Neural cell (in vitro differentiated cells): Measurements from ENCODE around the gene ZDHHC7. TPM values are rescaled to one million over a fixed set of nuclear protein-coding genes. Genes with fewer than 3 reads are reported as not detected.

ENCODE experiments used
- H2AFZ ChIP-seq: fragments of 200-600, 300-800 bp; sonication (generic), shearing (Covaris generic); 2 replicates; pipeline ENCODE4 v1.6.0; 2014; ENCODE audit warnings: low read depth, mild to moderate bottlenecking, antibody characterized with exemption, low read length, moderate library complexity
- H3F3A ChIP-seq: fragments of 200-600 bp; shearing (Covaris generic); 2 replicates; pipeline ENCODE4 v1.6.1; 2016; ENCODE audit warnings: mild to moderate bottlenecking, moderate library complexity, mixed read lengths, antibody characterized with exemption, low read length; ENCODE audit not compliant: insufficient read depth, poor library complexity, severe bottlenecking
- H3K27ac ChIP-seq: fragments of 200-600, 300-800 bp; sonication (generic), shearing (Covaris generic); 2 replicates; pipeline ENCODE4 v1.5.1; 2014; ENCODE audit warnings: mild to moderate bottlenecking, low read length, moderate library complexity
- H3K27me3 ChIP-seq: fragments of 300-800, 200-600 bp; sonication (generic), shearing (Covaris generic); 2 replicates; pipeline ENCODE4 v1.6.0; 2014; ENCODE audit warnings: mild to moderate bottlenecking, low read depth, low read length, moderate library complexity; ENCODE audit not compliant: insufficient read depth
- H3K36me3 ChIP-seq: fragments of 300-800, 200-600 bp; sonication (generic), shearing (Covaris generic); 2 replicates; pipeline ENCODE4 v1.5.1; 2014; ENCODE audit warnings: mild to moderate bottlenecking, antibody characterized with exemption, low read length, moderate library complexity; ENCODE audit not compliant: insufficient read depth
- H3K4me2 ChIP-seq: fragments of 300-800, 200-600 bp; sonication (generic), shearing (Covaris generic); 2 replicates; pipeline ENCODE4 v1.6.0; 2014; ENCODE audit warnings: mild to moderate bottlenecking, low read length
- H3K4me3 ChIP-seq: fragments of 300-800, 200-600 bp; sonication (generic), shearing (Covaris generic); 2 replicates; pipeline ENCODE4 v1.5.1; 2014; ENCODE audit warnings: mild to moderate bottlenecking, low read length, moderate library complexity
- H3K79me2 ChIP-seq: fragments of 200-600 bp; shearing (Covaris generic); replicated peaks from 2 replicates; pipeline ENCODE4 v1.6.0; 2014; ENCODE audit warnings: mild to moderate bottlenecking, low read length, moderate library complexity; ENCODE audit not compliant: insufficient read depth
- H3K9ac ChIP-seq: fragments of 300-800, 200-600 bp; sonication (generic), shearing (Covaris generic); 2 replicates; pipeline ENCODE4 v1.6.1; 2016; ENCODE audit warnings: mild to moderate bottlenecking, low read length, mixed read lengths
- H3K9me2 ChIP-seq: fragments of 200-600 bp; shearing (Covaris generic); 2 replicates; pipeline ENCODE4 v1.6.1; 2016; ENCODE audit warnings: mild to moderate bottlenecking, low read length, mixed read lengths; ENCODE audit not compliant: insufficient read depth
- H3K9me3 ChIP-seq: fragments of 200-600, 300-800 bp; sonication (generic), shearing (Covaris generic); 2 replicates; pipeline ENCODE4 v1.6.1; 2016; ENCODE audit warnings: mild to moderate bottlenecking, mixed run types, low read length, moderate library complexity, mixed read lengths
- H4K20me1 ChIP-seq: fragments of 200-600 bp; shearing (Covaris generic); 2 replicates; pipeline ENCODE4 v1.6.1; 2016; ENCODE audit warnings: mild to moderate bottlenecking, mixed run types; ENCODE audit not compliant: insufficient read depth
- CTCF ChIP-seq: fragments of 450-650 bp; IDR thresholded peaks from 2 replicates; pipeline ENCODE4 v1.5.1; 2014; ENCODE audit warnings: antibody characterized with exemption, mild to moderate bottlenecking, moderate library complexity; ENCODE audit not compliant: poor library complexity, severe bottlenecking
- EP300 ChIP-seq: fragments of 450-650 bp; conservative IDR thresholded peaks from 2 replicates; pipeline ENCODE4 v1.6.1; 2014; ENCODE audit warnings: antibody characterized with exemption, mild to moderate bottlenecking, moderate library complexity; ENCODE audit not compliant: poor library complexity, severe bottlenecking
- MXI1 ChIP-seq: fragments of 450-650 bp; conservative IDR thresholded peaks from 2 replicates; pipeline ENCODE4 v1.6.1; 2014; ENCODE audit warnings: antibody characterized with exemption, mild to moderate bottlenecking; ENCODE audit not compliant: poor library complexity, severe bottlenecking
- RAD21 ChIP-seq: fragments of 450-650 bp; conservative IDR thresholded peaks from 2 replicates; pipeline ENCODE4 v1.6.1; 2014; ENCODE audit warnings: antibody characterized with exemption, mild to moderate bottlenecking, moderate library complexity
- SMC3 ChIP-seq: fragments of 450-650 bp; conservative IDR thresholded peaks from 2 replicates; pipeline ENCODE4 v1.6.1; 2014; ENCODE audit warnings: antibody characterized with exemption, mild to moderate bottlenecking, moderate library complexity; ENCODE audit not compliant: poor library complexity
- TAF1 ChIP-seq: IDR thresholded peaks from 2 replicates; pipeline ENCODE4 v1.6.1; 2012; ENCODE audit warnings: low read depth
- polyA plus RNA-seq: library from polyadenylated mRNA; depleted of rRNA; stranded (reverse); fragments of >200 nt; gene quantifications from 2 replicates; pipeline ENCODE4 v1.2.3, GENCODE V29; 2014
- TF ChIP-seq, protein P1 (sequence below): IDR thresholded peaks from 2 replicates; pipeline ENCODE4 v1.6.1; 2012; ENCODE audit warnings: borderline replicate concordance

ZDHHC7 gene
- polyA plus RNA-seq, 1 donor from 2014 or later, result 33.8 TPM

DNA sequence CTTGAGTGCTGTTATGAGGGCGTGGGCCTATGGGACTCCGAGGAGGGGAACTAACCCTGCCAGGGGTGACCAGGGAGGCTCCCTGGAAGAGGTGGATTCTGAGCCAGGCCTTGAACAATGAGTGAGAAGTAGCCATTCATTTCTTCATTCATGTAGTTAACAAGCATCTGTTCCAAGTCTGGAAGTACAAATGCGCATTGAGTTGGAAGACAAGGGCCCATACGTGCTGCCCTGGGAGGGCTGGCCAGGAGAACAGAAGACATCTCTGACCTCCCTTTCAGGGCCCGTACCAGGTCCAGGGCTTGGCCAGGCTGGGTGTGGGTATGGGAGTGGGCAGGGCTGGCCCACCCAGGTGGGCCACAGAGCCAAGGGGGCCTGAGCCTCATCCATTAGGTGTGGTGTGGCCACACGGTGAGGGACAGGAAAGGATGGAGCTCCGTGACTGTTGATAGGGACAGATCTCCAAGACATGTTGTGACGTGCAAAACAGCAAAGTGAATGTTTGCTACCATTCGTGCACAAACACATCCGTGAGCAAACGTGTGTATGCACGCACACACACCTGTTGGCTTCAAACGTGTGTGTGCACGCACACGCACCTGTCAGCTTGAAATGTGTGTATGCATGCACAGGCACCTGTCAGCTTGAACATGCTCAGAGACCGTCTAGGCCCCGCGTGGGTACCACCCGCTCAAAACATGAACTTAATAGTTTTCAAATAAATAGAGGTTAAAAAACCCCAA lies 46.8 kb downstream of the ZDHHC7 start:
- no peaks in the 10 kb centered on the region for H3K9me3 ChIP-seq
- H3K36me3 ChIP-seq, result no peaks in the 10 kb centered on the region
- H3K27me3 ChIP-seq, result no peaks in the 10 kb centered on the region
- no peaks in the 10 kb centered on the region for H3K9me2 ChIP-seq
- H3K79me2 ChIP-seq, result no peaks in the 10 kb centered on the region
- H2AFZ ChIP-seq, result no peak overlapping the region
- no peak overlapping the region for H3K4me2 ChIP-seq
- H4K20me1 ChIP-seq, result no peaks in the 10 kb centered on the region
- H3F3A ChIP-seq, result no peaks in the 10 kb centered on the region
- H3K4me3 ChIP-seq, result no peak overlapping the region
- no peak overlapping the region for H3K27ac ChIP-seq
- TF ChIP-seq EP300 (no peak), CTCF (no peak), MXI1 (no peak), TAF1 (no peak), RAD21 (no peak)
- TF ChIP-seq, protein P1, sequence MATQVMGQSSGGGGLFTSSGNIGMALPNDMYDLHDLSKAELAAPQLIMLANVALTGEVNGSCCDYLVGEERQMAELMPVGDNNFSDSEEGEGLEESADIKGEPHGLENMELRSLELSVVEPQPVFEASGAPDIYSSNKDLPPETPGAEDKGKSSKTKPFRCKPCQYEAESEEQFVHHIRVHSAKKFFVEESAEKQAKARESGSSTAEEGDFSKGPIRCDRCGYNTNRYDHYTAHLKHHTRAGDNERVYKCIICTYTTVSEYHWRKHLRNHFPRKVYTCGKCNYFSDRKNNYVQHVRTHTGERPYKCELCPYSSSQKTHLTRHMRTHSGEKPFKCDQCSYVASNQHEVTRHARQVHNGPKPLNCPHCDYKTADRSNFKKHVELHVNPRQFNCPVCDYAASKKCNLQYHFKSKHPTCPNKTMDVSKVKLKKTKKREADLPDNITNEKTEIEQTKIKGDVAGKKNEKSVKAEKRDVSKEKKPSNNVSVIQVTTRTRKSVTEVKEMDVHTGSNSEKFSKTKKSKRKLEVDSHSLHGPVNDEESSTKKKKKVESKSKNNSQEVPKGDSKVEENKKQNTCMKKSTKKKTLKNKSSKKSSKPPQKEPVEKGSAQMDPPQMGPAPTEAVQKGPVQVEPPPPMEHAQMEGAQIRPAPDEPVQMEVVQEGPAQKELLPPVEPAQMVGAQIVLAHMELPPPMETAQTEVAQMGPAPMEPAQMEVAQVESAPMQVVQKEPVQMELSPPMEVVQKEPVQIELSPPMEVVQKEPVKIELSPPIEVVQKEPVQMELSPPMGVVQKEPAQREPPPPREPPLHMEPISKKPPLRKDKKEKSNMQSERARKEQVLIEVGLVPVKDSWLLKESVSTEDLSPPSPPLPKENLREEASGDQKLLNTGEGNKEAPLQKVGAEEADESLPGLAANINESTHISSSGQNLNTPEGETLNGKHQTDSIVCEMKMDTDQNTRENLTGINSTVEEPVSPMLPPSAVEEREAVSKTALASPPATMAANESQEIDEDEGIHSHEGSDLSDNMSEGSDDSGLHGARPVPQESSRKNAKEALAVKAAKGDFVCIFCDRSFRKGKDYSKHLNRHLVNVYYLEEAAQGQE, result no peak
- H3K9ac ChIP-seq, result no peak overlapping the region

DNA sequence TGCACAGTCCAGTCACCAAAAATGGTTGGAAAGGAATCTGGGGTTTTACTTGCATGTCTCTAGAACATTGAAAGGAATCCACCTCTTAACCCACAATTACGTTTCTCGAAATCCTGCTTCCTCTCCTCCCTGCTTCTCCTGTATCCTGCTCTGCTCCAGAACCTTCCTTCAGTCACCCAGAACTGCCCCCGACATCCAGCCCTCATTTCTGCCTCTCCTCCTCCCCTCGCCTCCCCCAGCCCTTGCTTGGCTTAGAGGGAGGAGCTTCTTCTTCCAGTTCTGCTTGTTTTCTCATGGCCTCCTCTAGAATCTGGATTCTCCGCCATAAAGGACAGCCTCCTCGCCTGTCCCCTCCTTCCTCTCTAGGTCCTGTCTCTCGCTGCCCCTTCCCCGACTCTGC lies 48.3 kb downstream of the ZDHHC7 start:
- Histone ChIP-seq H3K79me2 (no peaks in the 10 kb centered on the region), H4K20me1 (no peaks in the 10 kb centered on the region), H3K4me3 (no peak overlapping the region), H3K27me3 (no peaks in the 10 kb centered on the region), H3K27ac (no peak overlapping the region), H3F3A (no peaks in the 10 kb centered on the region), H3K9me3 (no peaks in the 10 kb centered on the region), H3K36me3 (no peaks in the 10 kb centered on the region), H3K9me2 (no peaks in the 10 kb centered on the region), H2AFZ (no peak overlapping the region), H3K9ac (no peak overlapping the region), H3K4me2 (no peak overlapping the region)
- no peak for TF ChIP-seq EP300
- TF ChIP-seq SMC3, result no peak
- TF ChIP-seq, protein P1, result no peak
- TF ChIP-seq TAF1, result no peak
